DND-41 (cell line): ENCODE results near the gene FAM47A.

ENCODE experiments used
- CTCF ChIP-seq: IDR thresholded peaks from 2 replicates; pipeline ENCODE4 v1.5.1; 2012; ENCODE audit warnings: borderline replicate concordance, low read length, moderate library complexity, mild to moderate bottlenecking; ENCODE audit not compliant: poor library complexity, severe bottlenecking; ENCODE audit errors: extremely low read depth
- EZH2 ChIP-seq: IDR thresholded peaks from 3 replicates; pipeline ENCODE4 v1.6.1; 2012; ENCODE audit warnings: borderline replicate concordance, low read depth, mild to moderate bottlenecking, moderate library complexity, low read length, inconsistent platforms; ENCODE audit not compliant: severe bottlenecking

GRCh38 chrX:34140816-34141215 is 8.7 kb upstream of the FAM47A start:
- no peak for TF ChIP-seq CTCF
- TF ChIP-seq EZH2, result no peak
